Measurements from ENCODE around the gene SIRT3.

- TF ChIP-seq, protein P1, sequence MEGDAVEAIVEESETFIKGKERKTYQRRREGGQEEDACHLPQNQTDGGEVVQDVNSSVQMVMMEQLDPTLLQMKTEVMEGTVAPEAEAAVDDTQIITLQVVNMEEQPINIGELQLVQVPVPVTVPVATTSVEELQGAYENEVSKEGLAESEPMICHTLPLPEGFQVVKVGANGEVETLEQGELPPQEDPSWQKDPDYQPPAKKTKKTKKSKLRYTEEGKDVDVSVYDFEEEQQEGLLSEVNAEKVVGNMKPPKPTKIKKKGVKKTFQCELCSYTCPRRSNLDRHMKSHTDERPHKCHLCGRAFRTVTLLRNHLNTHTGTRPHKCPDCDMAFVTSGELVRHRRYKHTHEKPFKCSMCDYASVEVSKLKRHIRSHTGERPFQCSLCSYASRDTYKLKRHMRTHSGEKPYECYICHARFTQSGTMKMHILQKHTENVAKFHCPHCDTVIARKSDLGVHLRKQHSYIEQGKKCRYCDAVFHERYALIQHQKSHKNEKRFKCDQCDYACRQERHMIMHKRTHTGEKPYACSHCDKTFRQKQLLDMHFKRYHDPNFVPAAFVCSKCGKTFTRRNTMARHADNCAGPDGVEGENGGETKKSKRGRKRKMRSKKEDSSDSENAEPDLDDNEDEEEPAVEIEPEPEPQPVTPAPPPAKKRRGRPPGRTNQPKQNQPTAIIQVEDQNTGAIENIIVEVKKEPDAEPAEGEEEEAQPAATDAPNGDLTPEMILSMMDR (conservative IDR thresholded peaks at IDR 0.05; ENCODE audit: low read length): no peak
- TF ChIP-seq EZH2phosphoT487 (IDR thresholded peaks at IDR 0.05; ENCODE audit: borderline replicate concordance): no peak
Observed at GRCh38 chr11:249062-249461, 12.9 kb upstream of the SIRT3 start.

Measured in Loucy (cell line).